ENCODE measurements around the gene APOC4. TPM values are rescaled to one million over a fixed set of nuclear protein-coding genes. Genes with fewer than 3 reads are reported as not detected.

Gene APOC4
- total RNA-seq (not detected), polyA plus RNA-seq (ENCODE audit: insufficient read depth, low read depth, low replicate concordance) (not detected)
- long read RNA-seq, donor 1 = 0 reads
- long read RNA-seq, donor 2 = 0 reads

DNA sequence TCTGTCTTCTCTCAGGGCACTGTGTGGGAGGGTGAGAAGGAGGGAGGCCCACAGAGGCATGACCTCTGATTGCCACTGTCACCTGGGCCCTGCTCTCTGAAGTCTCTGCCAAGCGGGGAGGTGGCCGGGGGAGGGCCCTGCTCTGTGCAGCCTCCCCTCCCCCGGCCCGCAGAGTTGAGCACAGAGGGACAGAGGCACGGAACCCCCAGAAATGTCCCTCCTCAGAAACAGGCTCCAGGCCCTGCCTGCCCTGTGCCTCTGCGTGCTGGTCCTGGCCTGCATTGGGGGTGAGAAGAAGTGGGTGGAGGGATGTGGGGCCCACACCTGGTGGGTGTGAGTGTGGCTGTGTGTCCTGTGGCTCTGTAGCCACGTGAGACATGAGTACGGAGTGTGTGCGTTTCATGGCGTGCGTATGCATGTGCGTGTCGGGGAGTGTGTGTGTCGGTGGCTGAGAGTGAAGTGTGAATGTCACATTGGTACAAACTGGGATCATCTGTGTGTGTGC lies at the start of gene APOC4:
TSS of gene APOC4 (plus strand) at position 171 of the 505 bp plus-strand sequence. CDS start at position 212, 41 bp downstream.
- no peaks in the 10 kb centered on the region for H3K9me3 ChIP-seq
- no peak for TF ChIP-seq POLR2A (IDR thresholded peaks at IDR 0.05)
- TF ChIP-seq, protein P1, sequence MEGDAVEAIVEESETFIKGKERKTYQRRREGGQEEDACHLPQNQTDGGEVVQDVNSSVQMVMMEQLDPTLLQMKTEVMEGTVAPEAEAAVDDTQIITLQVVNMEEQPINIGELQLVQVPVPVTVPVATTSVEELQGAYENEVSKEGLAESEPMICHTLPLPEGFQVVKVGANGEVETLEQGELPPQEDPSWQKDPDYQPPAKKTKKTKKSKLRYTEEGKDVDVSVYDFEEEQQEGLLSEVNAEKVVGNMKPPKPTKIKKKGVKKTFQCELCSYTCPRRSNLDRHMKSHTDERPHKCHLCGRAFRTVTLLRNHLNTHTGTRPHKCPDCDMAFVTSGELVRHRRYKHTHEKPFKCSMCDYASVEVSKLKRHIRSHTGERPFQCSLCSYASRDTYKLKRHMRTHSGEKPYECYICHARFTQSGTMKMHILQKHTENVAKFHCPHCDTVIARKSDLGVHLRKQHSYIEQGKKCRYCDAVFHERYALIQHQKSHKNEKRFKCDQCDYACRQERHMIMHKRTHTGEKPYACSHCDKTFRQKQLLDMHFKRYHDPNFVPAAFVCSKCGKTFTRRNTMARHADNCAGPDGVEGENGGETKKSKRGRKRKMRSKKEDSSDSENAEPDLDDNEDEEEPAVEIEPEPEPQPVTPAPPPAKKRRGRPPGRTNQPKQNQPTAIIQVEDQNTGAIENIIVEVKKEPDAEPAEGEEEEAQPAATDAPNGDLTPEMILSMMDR (IDR thresholded peaks at IDR 0.05) = no peak
- DNase-seq = no peak
- no peak within 1 kb of the TSS for H3K4me3 ChIP-seq
- no peaks in the 10 kb centered on the region for H3K4me1 ChIP-seq
- 70 to 90% methylated on average over 8 to 14 of the region's 14 CpGs for WGBS, 2 donors
- H3K27me3 ChIP-seq = no peaks in the 10 kb centered on the region
- no peaks in the 10 kb centered on the region for H3K36me3 ChIP-seq (ENCODE audit: low read depth, missing control alignments)
- intact Hi-C loops (cut with DNase I; ENCODE audit: low total_unique reads) = no loop called here
- no peak within 1 kb of the TSS for H3K27ac ChIP-seq

DNA sequence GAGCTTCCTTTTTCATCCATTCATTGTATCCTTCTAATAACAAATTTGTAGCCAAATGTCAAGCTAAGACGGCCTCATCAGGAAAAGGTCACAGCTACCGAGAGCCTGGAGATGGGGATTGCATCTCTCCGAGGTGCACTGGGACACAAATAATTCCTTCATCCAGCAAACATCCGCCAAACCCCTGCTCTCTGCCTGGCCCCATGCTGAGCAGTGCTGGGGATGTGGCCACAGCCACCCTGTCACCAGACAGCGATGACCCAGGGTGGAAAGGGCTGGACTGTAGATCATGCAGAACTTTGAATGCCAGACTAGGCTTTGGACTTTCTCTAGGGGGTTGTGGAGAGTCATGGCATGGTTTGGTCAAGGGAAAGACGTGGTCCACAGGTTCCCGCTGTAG lies 49.1 kb upstream of the APOC4 start:
- no peak overlapping the region for H3K27ac ChIP-seq
- intact Hi-C loops (cut with DNase I; ENCODE audit: low total_unique reads) = no loop called here
- TF ChIP-seq, protein P1 (IDR thresholded peaks at IDR 0.05) = no peak
- no peak for TF ChIP-seq POLR2A (IDR thresholded peaks at IDR 0.05)
- no peak overlapping the region for H3K4me3 ChIP-seq
- DNase-seq = no peak
- H3K36me3 ChIP-seq (ENCODE audit: low read depth, missing control alignments) = no peaks in the 10 kb centered on the region
- peaks cover 22% of the 10 kb centered on the region for H3K4me1 ChIP-seq
- H3K27me3 ChIP-seq = no peaks in the 10 kb centered on the region
- WGBS, 2 donors = 78 to 87% methylated on average over 7 of the region's 7 CpGs
- H3K9me3 ChIP-seq = no peaks in the 10 kb centered on the region

DNA sequence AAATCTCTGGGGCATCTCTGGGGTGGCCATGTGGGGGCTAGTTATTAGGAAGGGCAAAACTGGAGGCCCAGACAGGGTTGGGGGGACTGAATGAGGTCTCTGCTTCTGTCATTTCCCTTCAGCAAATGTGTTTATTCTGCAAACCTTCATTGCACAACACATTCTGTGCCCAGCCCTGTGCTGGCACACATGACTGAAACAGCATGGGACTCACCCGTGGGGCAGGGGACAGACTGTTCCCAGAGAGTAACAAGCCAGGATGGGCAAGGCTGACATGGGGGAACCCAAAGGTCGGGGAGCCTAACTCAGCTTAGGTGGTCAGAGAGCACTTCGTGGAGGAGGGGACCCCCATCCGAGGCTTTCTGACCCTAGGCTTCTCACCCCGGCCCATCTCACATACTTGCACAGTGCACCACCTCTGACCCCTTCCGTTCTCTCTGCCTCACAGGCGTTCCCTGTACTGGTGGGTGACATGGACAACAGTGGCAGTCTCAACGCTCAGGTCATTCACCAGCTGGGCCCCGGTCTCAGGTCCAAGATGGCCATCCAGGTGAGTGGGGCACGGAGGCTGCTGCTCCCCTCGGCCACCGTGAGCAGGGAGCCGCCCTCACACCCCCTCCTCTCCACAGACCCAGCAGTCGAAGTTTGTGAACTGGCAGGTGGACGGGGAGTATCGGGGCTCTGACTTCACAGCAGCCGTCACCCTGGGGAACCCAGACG lies 48.5 kb upstream of the APOC4 start:
- no peak for DNase-seq
- Histone ChIP-seq H3K4me1 (peaks cover 22% of the 10 kb centered on the region), H3K4me3 (no peak overlapping the region), H3K36me3 (ENCODE audit: low read depth, missing control alignments) (no peaks in the 10 kb centered on the region), H3K27ac (no peak overlapping the region), H3K9me3 (no peaks in the 10 kb centered on the region), H3K27me3 (no peaks in the 10 kb centered on the region)
- 78 to 89% methylated on average over 11 to 18 of the region's 18 CpGs for WGBS, 2 donors
- intact Hi-C loops (cut with DNase I; ENCODE audit: low total_unique reads) = no loop called here
- TF ChIP-seq, protein P1 (IDR thresholded peaks at IDR 0.05) = no peak
- TF ChIP-seq POLR2A (IDR thresholded peaks at IDR 0.05) = no peak

GRCh38 chr19:44894052-44894400 lies 48.0 kb upstream of the APOC4 start:
- no peak overlapping the region for H3K27ac ChIP-seq
- WGBS, 2 donors = 87 to 95% methylated on average over 4 to 6 of the region's 6 CpGs
- H3K27me3 ChIP-seq = no peaks in the 10 kb centered on the region
- no peak for DNase-seq
- H3K36me3 ChIP-seq (ENCODE audit: low read depth, missing control alignments) = no peaks in the 10 kb centered on the region
- TF ChIP-seq, protein P1 (IDR thresholded peaks at IDR 0.05) = no peak
- TF ChIP-seq POLR2A (IDR thresholded peaks at IDR 0.05) = no peak
- no peaks in the 10 kb centered on the region for H3K9me3 ChIP-seq
- H3K4me3 ChIP-seq = no peak overlapping the region
- intact Hi-C loops (cut with DNase I; ENCODE audit: low total_unique reads) = no loop called here
- peaks cover 22% of the 10 kb centered on the region for H3K4me1 ChIP-seq

DNA sequence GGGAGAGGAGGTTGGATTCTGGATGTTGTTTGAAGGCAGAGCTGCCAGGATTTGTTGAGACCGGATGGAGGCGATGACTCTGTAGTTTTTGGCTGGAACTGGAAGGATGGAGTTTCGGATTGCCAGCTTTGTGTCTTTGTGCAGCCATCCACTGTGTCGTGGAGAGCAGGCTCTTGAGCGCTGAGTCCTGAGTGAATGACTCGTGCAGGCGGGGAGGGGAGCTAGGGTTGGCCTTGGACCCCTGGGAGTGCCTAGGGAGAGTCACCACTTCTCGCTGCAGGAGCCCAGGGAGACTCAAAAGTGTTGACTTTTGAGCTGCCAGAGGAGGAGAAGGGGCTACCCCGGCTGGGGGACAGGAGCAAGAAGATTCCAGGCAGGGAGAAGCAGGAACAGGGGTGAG lies 47.1 kb upstream of the APOC4 start:
- no peaks in the 10 kb centered on the region for H3K36me3 ChIP-seq (ENCODE audit: low read depth, missing control alignments)
- 78 to 79% methylated on average over 9 of the region's 9 CpGs for WGBS, 2 donors
- no peak overlapping the region for H3K27ac ChIP-seq
- H3K27me3 ChIP-seq = no peaks in the 10 kb centered on the region
- no peaks in the 10 kb centered on the region for H3K9me3 ChIP-seq
- intact Hi-C loops (cut with DNase I; ENCODE audit: low total_unique reads) = no loop called here
- no peak for DNase-seq
- H3K4me3 ChIP-seq = no peak overlapping the region
- H3K4me1 ChIP-seq = peaks cover 13% of the 10 kb centered on the region
- TF ChIP-seq, protein P1 (IDR thresholded peaks at IDR 0.05) = no peak
- TF ChIP-seq POLR2A (IDR thresholded peaks at IDR 0.05) = no peak

Measured in testis (tissue), 5 donors.